Liver (tissue), 9 donors: Measurements from ENCODE around the gene SCP2. TPM values are rescaled to one million over a fixed set of nuclear protein-coding genes. Genes with fewer than 3 reads are reported as not detected.

Experiments
- DNase-seq: peaks from one replicate; pipeline ENCODE4 v3.0.0-alpha.2; 2017; ENCODE audit warnings: low spot score
- H3K27ac ChIP-seq, 2 donors: one replicate each; pipeline ENCODE4 v1.7.0; 2013; ENCODE audit warnings: inconsistent platforms in 2 of 2, low read length in 2 of 2, control low read depth in 1 of 2, low read depth in 1 of 2, mild to moderate bottlenecking in 1 of 2
- H3K27me3 ChIP-seq, 4 donors: one replicate each; pipeline versions ENCODE4 v1.6.1 to v1.7.0; 2013; ENCODE audit warnings: low read length in 3 of 4, inconsistent platforms in 1 of 4, mild to moderate bottlenecking in 1 of 4, moderate library complexity in 1 of 4; ENCODE audit not compliant: control insufficient read depth in 4 of 4, insufficient read depth in 4 of 4
- H3K36me3 ChIP-seq, 4 donors: one replicate each; pipeline versions ENCODE4 v1.6.1 to v1.7.0; 2013; ENCODE audit warnings: low read length in 3 of 4, mild to moderate bottlenecking in 3 of 4, low read depth in 1 of 4, moderate library complexity in 1 of 4; ENCODE audit not compliant: control insufficient read depth in 4 of 4, insufficient read depth in 3 of 4
- H3K4me1 ChIP-seq, 4 donors: one replicate each; pipeline versions ENCODE4 v1.6.1 to v1.7.0; 2013; ENCODE audit warnings: low read length in 3 of 4, mild to moderate bottlenecking in 3 of 4, moderate library complexity in 1 of 4; ENCODE audit not compliant: control insufficient read depth in 4 of 4, insufficient read depth in 4 of 4
- H3K4me3 ChIP-seq, 3 donors: one replicate each; pipeline versions ENCODE4 v1.6.1 to v1.7.0; 2013; ENCODE audit warnings: low read length in 3 of 3, control low read depth in 1 of 3, low read depth in 1 of 3, mild to moderate bottlenecking in 1 of 3
- H3K9ac ChIP-seq, 2 donors: one replicate each; pipeline ENCODE4 v1.7.0; 2013; ENCODE audit warnings: low read length in 2 of 2, mild to moderate bottlenecking in 2 of 2, moderate library complexity in 2 of 2, control low read depth in 1 of 2, low read depth in 1 of 2
- H3K9me3 ChIP-seq, 4 donors: one replicate each; pipeline versions ENCODE4 v1.6.1 to v1.7.0; 2013; ENCODE audit warnings: low read length in 3 of 4; ENCODE audit not compliant: control insufficient read depth in 4 of 4
- ATF3 ChIP-seq: IDR thresholded peaks from 2 replicates; pipeline ENCODE4 v1.6.1; 2016; ENCODE audit warnings: antibody characterized with exemption
- CTCF ChIP-seq: fragments of 150-350 bp; IDR thresholded peaks from 2 replicates; pipeline ENCODE4 v1.5.1; 2017; ENCODE audit warnings: improper control_type of control experiment, low read depth, low read length; ENCODE audit not compliant: missing input control
- EGR1 ChIP-seq, 2 donors: IDR thresholded peaks; 2 replicates each; pipeline ENCODE4 v1.6.1; 2016 to 2018; ENCODE audit warnings: antibody characterized with exemption in 2 of 2, low read depth in 2 of 2
- FOXA1 ChIP-seq: IDR thresholded peaks from 2 replicates; pipeline ENCODE4 v1.6.1; 2016; ENCODE audit warnings: antibody characterized with exemption
- FOXA2 ChIP-seq: IDR thresholded peaks from 2 replicates; pipeline ENCODE4 v1.6.1; 2016; ENCODE audit warnings: antibody characterized with exemption
- GABPA ChIP-seq, 2 donors: IDR thresholded peaks in 1 of 2; conservative IDR thresholded peaks in 1 of 2; 2 replicates each; pipeline ENCODE4 v1.6.1; 2016; ENCODE audit warnings: antibody characterized with exemption in 2 of 2, mild to moderate bottlenecking in 1 of 2, moderate library complexity in 1 of 2
- HNF4A ChIP-seq, 2 donors: conservative IDR thresholded peaks; 2 replicates each; pipeline ENCODE4 v1.6.1; 2016; ENCODE audit warnings: antibody characterized with exemption in 2 of 2, mild to moderate bottlenecking in 2 of 2
- HNF4G ChIP-seq: IDR thresholded peaks from 2 replicates; pipeline ENCODE4 v1.6.1; 2016; ENCODE audit warnings: antibody characterized with exemption
- MAX ChIP-seq: IDR thresholded peaks from 2 replicates; pipeline ENCODE4 v1.6.1; 2016; ENCODE audit warnings: antibody characterized with exemption
- RAD21 ChIP-seq, 2 donors: IDR thresholded peaks; 2 replicates each; pipeline ENCODE4 v1.6.1; 2016; ENCODE audit warnings: antibody characterized with exemption in 2 of 2, mild to moderate bottlenecking in 2 of 2
- REST ChIP-seq: IDR thresholded peaks from 2 replicates; pipeline ENCODE4 v1.6.1; 2016; ENCODE audit warnings: antibody characterized with exemption, mild to moderate bottlenecking
- RXRA ChIP-seq, 2 donors: IDR thresholded peaks; 2 replicates each; pipeline ENCODE4 v1.6.1; 2017 to 2018; ENCODE audit warnings: antibody characterized with exemption in 2 of 2, mild to moderate bottlenecking in 1 of 2
- SP1 ChIP-seq: IDR thresholded peaks from 2 replicates; pipeline ENCODE4 v1.6.1; 2018; ENCODE audit warnings: antibody characterized with exemption, mild to moderate bottlenecking
- TAF1 ChIP-seq: conservative IDR thresholded peaks from 2 replicates; pipeline ENCODE4 v1.6.1; 2016; ENCODE audit warnings: antibody characterized with exemption, mild to moderate bottlenecking
- YY1 ChIP-seq: IDR thresholded peaks from 2 replicates; pipeline ENCODE4 v1.6.1; 2016; ENCODE audit warnings: antibody characterized with exemption, mild to moderate bottlenecking
- ZBTB33 ChIP-seq: IDR thresholded peaks from 2 replicates; pipeline ENCODE4 v1.6.1; 2016; ENCODE audit warnings: antibody characterized with exemption
- WGBS: extraction: QIAGEN DNeasy Blood & Tissue Kit; methylation state at CpG from one replicate; pipeline ENCODE4 v1.1.7; 2013; 5-methylcytosine and 5-hydroxymethylcytosine counted together
- polyA plus RNA-seq, 2 donors: library from polyadenylated mRNA; stranded (reverse) in 1 of 2; unstranded in 1 of 2; fragments of 200-250 nt in 1 of 2; fragments of >200 nt in 1 of 2; fragmentation: Nextera tagmentation in 1 of 2; extraction: Ambion mirVana in 1 of 2; gene quantifications; one replicate each; pipeline versions ENCODE4 v1.2.1 to v1.2.3, GENCODE V29; 2013 to 2015
- total RNA-seq, 2 donors: library from RNA; depleted of rRNA; stranded (reverse); fragments of >200 nt; gene quantifications; one replicate each; pipeline ENCODE4 v1.2.3, GENCODE V29; 2014
- donor health status: healthy.
- donor health status: healthy.
- donor health status: healthy.
- donor health status: healthy.
- donor health status: healthy.

Gene SCP2
- total and polyA plus RNA-seq, 4 donors, result 122 to 811 (median 529) TPM

- Histone ChIP-seq H3K4me1 (peaks cover 2 to 7% (median 3%) of the 10 kb centered on the region in 4 donors), H3K27ac (no peak overlapping the region), H3K9me3 (no peaks in the 10 kb centered on the region), H3K4me3 (no peak overlapping the region), H3K9ac (no peak overlapping the region), H3K27me3 (no peaks in the 10 kb centered on the region), H3K36me3 (no peaks in the 10 kb centered on the region)
- TF ChIP-seq MAX (no peak), ATF3 (no peak), GABPA (IDR thresholded peaks at IDR 0.05 in 1 of 2, conservative IDR thresholded peaks at IDR 0.05 in 1 of 2) (no peak), REST (no peak), SP1 (no peak), HNF4G (no peak), ZBTB33 (no peak), FOXA1 (no peak), RAD21 (IDR thresholded peaks at IDR 0.05) (no peak), HNF4A (conservative IDR thresholded peaks at IDR 0.05) (no peak), YY1 (no peak), RXRA (IDR thresholded peaks at IDR 0.05) (no peak)
- no peak for DNase-seq
- WGBS, result 76% methylated on average over 1 of the region's 1 CpG
These were observed 133.5 kb downstream of the SCP2 start for GRCh38 chr1:53060579-53060978.

- Histone ChIP-seq H3K36me3 (no peaks in the 10 kb centered on the region), H3K27me3 (no peaks in the 10 kb centered on the region), H3K27ac (no peak overlapping the region), H3K9ac (no peak overlapping the region), H3K4me3 (peak overlapping the region in 1 of 3 donors; percentile 47), H3K9me3 (no peaks in the 10 kb centered on the region), H3K4me1 (peaks cover 2 to 7% (median 3%) of the 10 kb centered on the region in 4 donors)
- DNase-seq, result no peak
- WGBS, result 57% methylated on average over 19 of the region's 19 CpGs
- no peak for TF ChIP-seq EGR1 (IDR thresholded peaks at IDR 0.05; ENCODE audit: low read depth in 2 of 2)
- TF ChIP-seq REST, result no peak
- TF ChIP-seq RAD21 (IDR thresholded peaks at IDR 0.05), result no peak
- TF ChIP-seq FOXA2, result no peak
- TF ChIP-seq TAF1, result no peak
- no peak for TF ChIP-seq CTCF
- no peak for TF ChIP-seq ZBTB33
- no peak for TF ChIP-seq ATF3
- TF ChIP-seq YY1, result no peak
- TF ChIP-seq HNF4G, result no peak
- no peak for TF ChIP-seq MAX
These were observed 134.2 kb downstream of the SCP2 start for GRCh38 chr1:53061123-53061858.
